Nephron (organoid): ENCODE measurements around the gene FILIP1.

Source experiments
- H3K27ac Mint-ChIP-seq, 3 experiments: 2 replicates each; pipeline ENCODE4 v1.8.0; 2020; ENCODE audit warnings: mixed read lengths in 3 of 3, mild to moderate bottlenecking in 2 of 3, moderate library complexity in 1 of 3
- H3K27me3 Mint-ChIP-seq: 2 replicates; pipeline ENCODE4 v1.8.0; 2021; ENCODE audit warnings: low read depth, mild to moderate bottlenecking, moderate library complexity, mixed read lengths
- H3K36me3 Mint-ChIP-seq: 2 replicates; pipeline ENCODE4 v1.8.0; 2020; ENCODE audit warnings: low read depth, mixed read lengths
- H3K4me1 Mint-ChIP-seq: 2 replicates; pipeline ENCODE4 v1.8.0; 2020; ENCODE audit warnings: mixed read lengths
- H3K4me3 Mint-ChIP-seq, 3 experiments: 2 replicates each; pipeline ENCODE4 v1.8.0; 2020; ENCODE audit warnings: mild to moderate bottlenecking in 3 of 3, mixed read lengths in 3 of 3, moderate library complexity in 2 of 3
- H3K9me3 Mint-ChIP-seq: 2 replicates; pipeline ENCODE4 v1.8.0; 2020; ENCODE audit warnings: mixed read lengths
- TF ChIP-seq, protein P1 (sequence below), 3 experiments: fragments of 200-600 bp; sonication (generic); IDR thresholded peaks; one replicate each; pipeline ENCODE4 v1.5.0; 2021; ENCODE audit warnings: antibody characterized with exemption in 3 of 3; ENCODE audit not compliant: unreplicated experiment in 3 of 3

FILIP1 gene

DNA sequence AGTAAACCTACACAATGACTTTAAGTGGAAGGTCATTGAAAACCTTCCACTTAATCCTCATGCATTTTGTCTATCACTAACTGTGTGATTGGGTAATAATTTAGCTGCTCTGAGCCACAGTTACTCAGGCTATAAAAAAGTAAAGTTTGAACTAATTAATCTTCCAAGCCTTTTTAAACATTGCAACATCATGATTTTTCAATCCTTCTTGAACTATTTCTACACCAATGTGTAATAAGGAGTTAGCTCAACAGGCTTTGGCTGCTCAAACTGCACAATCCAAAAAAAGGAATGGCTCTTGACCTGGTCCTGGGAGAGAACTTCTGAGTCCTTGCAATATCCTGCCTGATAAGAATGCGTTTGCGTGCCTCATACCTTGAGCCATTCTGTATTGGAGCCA lies 34.8 kb upstream of the FILIP1 start:
- Mint-ChIP-seq H3K27me3 (peaks cover 3% of the 10 kb centered on the region), H3K36me3 (no peaks in the 10 kb centered on the region), H3K9me3 (no peaks in the 10 kb centered on the region), H3K4me3 (no peak overlapping the region), H3K27ac (no peak overlapping the region), H3K4me1 (peaks cover 13% of the 10 kb centered on the region)
- TF ChIP-seq, protein P1, sequence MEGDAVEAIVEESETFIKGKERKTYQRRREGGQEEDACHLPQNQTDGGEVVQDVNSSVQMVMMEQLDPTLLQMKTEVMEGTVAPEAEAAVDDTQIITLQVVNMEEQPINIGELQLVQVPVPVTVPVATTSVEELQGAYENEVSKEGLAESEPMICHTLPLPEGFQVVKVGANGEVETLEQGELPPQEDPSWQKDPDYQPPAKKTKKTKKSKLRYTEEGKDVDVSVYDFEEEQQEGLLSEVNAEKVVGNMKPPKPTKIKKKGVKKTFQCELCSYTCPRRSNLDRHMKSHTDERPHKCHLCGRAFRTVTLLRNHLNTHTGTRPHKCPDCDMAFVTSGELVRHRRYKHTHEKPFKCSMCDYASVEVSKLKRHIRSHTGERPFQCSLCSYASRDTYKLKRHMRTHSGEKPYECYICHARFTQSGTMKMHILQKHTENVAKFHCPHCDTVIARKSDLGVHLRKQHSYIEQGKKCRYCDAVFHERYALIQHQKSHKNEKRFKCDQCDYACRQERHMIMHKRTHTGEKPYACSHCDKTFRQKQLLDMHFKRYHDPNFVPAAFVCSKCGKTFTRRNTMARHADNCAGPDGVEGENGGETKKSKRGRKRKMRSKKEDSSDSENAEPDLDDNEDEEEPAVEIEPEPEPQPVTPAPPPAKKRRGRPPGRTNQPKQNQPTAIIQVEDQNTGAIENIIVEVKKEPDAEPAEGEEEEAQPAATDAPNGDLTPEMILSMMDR (IDR thresholded peaks at IDR 0.05; ENCODE audit: unreplicated experiment in 3 of 3), result no peak

DNA sequence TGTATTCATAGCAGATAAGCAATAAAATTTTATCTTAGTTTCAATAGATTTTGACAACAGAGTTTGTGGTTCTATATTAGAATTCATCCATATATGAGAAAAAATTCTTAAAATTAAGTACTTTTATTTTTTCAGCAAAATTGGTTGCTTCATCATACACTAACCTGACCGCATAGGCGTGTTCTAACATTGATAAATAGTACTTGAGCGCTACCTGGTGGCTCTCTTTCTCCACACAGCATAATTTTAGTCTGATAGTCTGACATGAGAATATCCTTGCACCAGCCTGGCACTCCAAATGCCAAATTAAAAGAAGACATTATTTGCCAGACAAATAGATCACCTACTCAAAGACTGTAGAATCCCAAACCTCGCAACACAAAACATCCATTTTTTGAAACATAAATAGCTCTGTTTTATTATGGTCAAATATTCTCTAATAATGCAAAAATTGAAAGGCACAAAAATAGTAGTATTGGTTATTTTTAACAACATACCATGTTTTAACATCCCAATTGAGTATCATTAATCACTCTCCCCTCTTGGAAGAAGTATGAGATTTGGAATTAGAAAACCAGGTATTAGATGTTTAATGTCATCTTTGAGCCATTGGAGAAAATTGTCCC lies 33.0 kb upstream of the FILIP1 start:
- TF ChIP-seq, protein P1 (IDR thresholded peaks at IDR 0.05; ENCODE audit: unreplicated experiment in 3 of 3), result peak; percentile 73 to 80 (median 77)
- Mint-ChIP-seq H3K36me3 (no peaks in the 10 kb centered on the region), H3K27ac (no peak overlapping the region), H3K27me3 (peaks cover 3% of the 10 kb centered on the region), H3K9me3 (no peaks in the 10 kb centered on the region), H3K4me3 (no peak overlapping the region), H3K4me1 (peaks cover 13% of the 10 kb centered on the region)

DNA sequence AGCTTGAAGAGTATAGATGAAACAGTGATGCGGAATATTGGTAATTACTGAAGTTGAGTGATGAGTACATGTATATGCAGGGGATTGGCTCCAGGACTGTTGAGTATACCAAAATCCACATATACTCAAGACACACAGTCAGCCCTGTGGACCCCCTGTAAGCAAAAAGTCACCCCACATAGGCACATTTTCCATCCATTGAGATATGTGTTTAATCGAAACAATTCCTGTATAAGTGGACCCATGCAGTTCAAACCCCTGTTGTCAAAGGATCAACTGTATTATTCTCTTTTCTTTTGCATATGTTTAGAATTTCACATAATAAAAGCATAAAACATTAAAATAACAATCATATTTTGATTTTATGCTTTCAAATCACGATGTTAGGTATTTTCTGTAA lies 32.1 kb upstream of the FILIP1 start:
- H3K27me3 Mint-ChIP-seq, result peaks cover 3% of the 10 kb centered on the region
- no peaks in the 10 kb centered on the region for H3K36me3 Mint-ChIP-seq

DNA sequence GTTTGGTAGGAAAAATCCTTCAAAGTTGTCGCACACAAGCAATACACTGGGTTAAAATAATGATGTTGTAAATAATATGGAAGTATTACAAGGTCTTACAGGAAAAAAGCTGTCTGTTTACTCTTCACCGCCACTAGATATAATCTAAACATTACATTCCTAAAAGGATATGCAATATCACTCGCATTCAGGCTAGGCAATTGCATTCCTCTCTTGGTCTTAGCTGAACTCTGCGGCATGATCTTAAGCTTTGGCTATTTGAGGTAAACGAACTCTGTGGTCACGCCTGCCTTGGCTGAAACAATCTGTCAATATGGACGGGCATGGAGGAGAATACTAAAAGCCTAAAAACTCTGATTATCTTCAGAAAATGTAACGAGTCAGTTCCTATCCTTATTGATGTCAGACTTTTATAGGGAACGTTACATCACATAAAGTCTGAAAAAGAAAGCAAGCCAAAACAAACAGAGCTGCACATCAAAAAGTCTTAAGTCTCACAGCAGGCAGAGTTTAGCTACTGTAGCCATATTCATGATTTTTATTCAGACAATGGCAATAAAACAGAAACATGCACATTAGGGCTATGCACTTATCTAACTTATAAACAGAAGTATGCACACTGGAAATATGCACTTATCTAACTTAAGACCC lies 30.8 kb upstream of the FILIP1 start:
- peaks cover 8% of the 10 kb centered on the region for H3K4me1 Mint-ChIP-seq
- TF ChIP-seq, protein P1 (IDR thresholded peaks at IDR 0.05; ENCODE audit: unreplicated experiment in 3 of 3), result no peak
- peaks cover 3% of the 10 kb centered on the region for H3K27me3 Mint-ChIP-seq
- no peaks in the 10 kb centered on the region for H3K36me3 Mint-ChIP-seq
- no peaks in the 10 kb centered on the region for H3K9me3 Mint-ChIP-seq
- H3K4me3 Mint-ChIP-seq, result peak overlapping the region; percentile 7 to 41 (median 30)
- H3K27ac Mint-ChIP-seq, result peak overlapping the region; percentile 47 to 77 (median 66)

More for the DNA sequence above, 32.1 kb upstream of the FILIP1 start:
- TF ChIP-seq, protein P1 (IDR thresholded peaks at IDR 0.05; ENCODE audit: unreplicated experiment in 3 of 3), result no peak
- no peak overlapping the region for H3K27ac Mint-ChIP-seq
- peaks cover 8% of the 10 kb centered on the region for H3K4me1 Mint-ChIP-seq
- no peak overlapping the region for H3K4me3 Mint-ChIP-seq
- no peaks in the 10 kb centered on the region for H3K9me3 Mint-ChIP-seq

DNA sequence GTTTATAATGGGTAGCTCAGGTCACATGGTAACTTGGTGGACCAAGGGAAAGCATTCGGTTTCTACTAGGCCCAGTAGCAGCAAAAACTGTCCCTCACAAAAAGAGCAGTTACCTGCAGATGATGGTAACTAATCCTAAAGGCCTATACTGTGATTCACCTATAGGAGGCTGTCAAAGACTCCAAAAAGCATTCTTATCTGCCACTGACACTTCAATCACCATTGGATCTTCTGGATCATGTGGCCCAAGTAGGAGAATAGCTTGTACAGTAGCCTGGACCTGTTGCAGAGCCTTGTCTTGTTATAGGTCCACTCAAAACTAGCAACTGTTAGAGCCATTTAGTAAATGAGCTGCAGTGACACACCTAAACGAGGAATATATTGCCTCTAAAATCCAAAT lies 23.2 kb upstream of the FILIP1 start:
- H3K9me3 Mint-ChIP-seq, result no peaks in the 10 kb centered on the region
- no peak overlapping the region for H3K27ac Mint-ChIP-seq
- H3K4me3 Mint-ChIP-seq, result no peak overlapping the region
- TF ChIP-seq, protein P1 (IDR thresholded peaks at IDR 0.05; ENCODE audit: unreplicated experiment in 3 of 3), result no peak
- H3K36me3 Mint-ChIP-seq, result no peaks in the 10 kb centered on the region
- H3K4me1 Mint-ChIP-seq, result peaks cover 5% of the 10 kb centered on the region
- H3K27me3 Mint-ChIP-seq, result no peaks in the 10 kb centered on the region

DNA sequence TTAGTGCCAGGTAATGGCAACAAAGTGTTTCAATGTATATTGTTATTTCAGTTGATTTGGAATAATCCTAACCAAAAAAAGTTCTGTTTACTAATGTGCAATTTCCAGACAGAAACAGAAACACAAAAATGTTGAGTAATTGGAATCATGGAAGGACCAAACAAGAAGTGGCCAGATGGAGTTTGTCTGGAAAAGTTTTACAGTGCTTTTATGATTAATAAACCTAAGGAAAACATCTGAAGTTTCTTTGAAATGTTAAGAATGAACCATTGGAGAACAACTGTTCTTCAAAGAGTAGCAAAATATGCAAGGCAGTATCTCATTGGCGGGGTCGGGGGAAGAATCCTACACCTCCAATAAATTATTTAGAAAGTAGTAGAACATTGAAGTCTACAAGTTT lies 19.0 kb upstream of the FILIP1 start:
- H3K9me3 Mint-ChIP-seq, result no peaks in the 10 kb centered on the region
- H3K4me3 Mint-ChIP-seq, result no peak overlapping the region
- peak overlapping the region in 1 of 3 experiments; percentile 46 for H3K27ac Mint-ChIP-seq
- no peaks in the 10 kb centered on the region for H3K27me3 Mint-ChIP-seq
- H3K36me3 Mint-ChIP-seq, result no peaks in the 10 kb centered on the region
- H3K4me1 Mint-ChIP-seq, result peaks cover 5% of the 10 kb centered on the region
- TF ChIP-seq, protein P1 (IDR thresholded peaks at IDR 0.05; ENCODE audit: unreplicated experiment in 3 of 3), result no peak
